Retinal pigment epithelial cell (primary cell): ENCODE data around the gene SIL1.
A peak's percentile ranks its signal among the peaks of the same experiment; 100 is the strongest.
"Not testable (repeated sequence)": the region's sequence is repeated elsewhere in the genome, so short reads cannot be mapped to it uniquely, and the experiment has no call there.

ENCODE experiments used
- DNase-seq: peaks from one replicate; pipeline ENCODE4 v3.0.0-alpha.2; 2010; ENCODE audit warnings: low read depth
- H3K4me3 ChIP-seq: 2 replicates; pipeline ENCODE4 v1.5.1; 2011; ENCODE audit warnings: mild to moderate bottlenecking, low read length, control low read depth, moderate library complexity
- TF ChIP-seq, protein P1 (sequence below): conservative IDR thresholded peaks from 2 replicates; pipeline ENCODE4 v1.5.1; 2011; ENCODE audit warnings: low read depth, low read length, control low read depth, inconsistent platforms

The SIL1 gene

GRCh38 chr5:138925090-138925635 is 273.0 kb downstream of the SIL1 start:
- TF ChIP-seq, protein P1, sequence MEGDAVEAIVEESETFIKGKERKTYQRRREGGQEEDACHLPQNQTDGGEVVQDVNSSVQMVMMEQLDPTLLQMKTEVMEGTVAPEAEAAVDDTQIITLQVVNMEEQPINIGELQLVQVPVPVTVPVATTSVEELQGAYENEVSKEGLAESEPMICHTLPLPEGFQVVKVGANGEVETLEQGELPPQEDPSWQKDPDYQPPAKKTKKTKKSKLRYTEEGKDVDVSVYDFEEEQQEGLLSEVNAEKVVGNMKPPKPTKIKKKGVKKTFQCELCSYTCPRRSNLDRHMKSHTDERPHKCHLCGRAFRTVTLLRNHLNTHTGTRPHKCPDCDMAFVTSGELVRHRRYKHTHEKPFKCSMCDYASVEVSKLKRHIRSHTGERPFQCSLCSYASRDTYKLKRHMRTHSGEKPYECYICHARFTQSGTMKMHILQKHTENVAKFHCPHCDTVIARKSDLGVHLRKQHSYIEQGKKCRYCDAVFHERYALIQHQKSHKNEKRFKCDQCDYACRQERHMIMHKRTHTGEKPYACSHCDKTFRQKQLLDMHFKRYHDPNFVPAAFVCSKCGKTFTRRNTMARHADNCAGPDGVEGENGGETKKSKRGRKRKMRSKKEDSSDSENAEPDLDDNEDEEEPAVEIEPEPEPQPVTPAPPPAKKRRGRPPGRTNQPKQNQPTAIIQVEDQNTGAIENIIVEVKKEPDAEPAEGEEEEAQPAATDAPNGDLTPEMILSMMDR = no peak
- no peak overlapping the region for H3K4me3 ChIP-seq
- no peak for DNase-seq

GRCh38 chr5:138922494-138922893 is 275.7 kb downstream of the SIL1 start:
- TF ChIP-seq, protein P1 = peak; percentile 2
- DNase-seq = no peak
- no peak overlapping the region for H3K4me3 ChIP-seq

DNA sequence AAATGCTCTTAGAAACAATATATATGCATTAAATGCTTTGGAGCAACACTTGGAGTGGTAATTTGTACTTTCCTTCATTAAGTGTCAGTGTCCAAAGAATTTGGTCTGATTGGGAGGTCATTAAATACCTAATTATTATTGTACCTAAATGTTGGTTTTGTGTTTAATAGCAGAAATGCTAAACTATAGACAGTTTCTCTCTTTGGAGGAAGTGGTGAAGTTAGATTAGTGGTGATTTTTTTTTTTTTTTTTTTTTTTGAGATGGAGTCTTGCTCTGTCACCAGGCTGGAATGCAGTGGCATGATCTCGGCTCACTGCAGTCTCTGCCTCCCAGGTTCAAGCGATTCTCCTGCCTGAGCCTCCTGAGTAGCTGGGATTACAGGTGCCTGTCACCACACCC is 276.8 kb downstream of the SIL1 start:
- not testable (repeated sequence) for DNase-seq, H3K4me3 ChIP-seq

- DNase-seq = no peak
- no peak overlapping the region for H3K4me3 ChIP-seq
- TF ChIP-seq, protein P1 = no peak
Measured at GRCh38 chr5:138920181-138920580, 278.0 kb downstream of the SIL1 start.

DNA sequence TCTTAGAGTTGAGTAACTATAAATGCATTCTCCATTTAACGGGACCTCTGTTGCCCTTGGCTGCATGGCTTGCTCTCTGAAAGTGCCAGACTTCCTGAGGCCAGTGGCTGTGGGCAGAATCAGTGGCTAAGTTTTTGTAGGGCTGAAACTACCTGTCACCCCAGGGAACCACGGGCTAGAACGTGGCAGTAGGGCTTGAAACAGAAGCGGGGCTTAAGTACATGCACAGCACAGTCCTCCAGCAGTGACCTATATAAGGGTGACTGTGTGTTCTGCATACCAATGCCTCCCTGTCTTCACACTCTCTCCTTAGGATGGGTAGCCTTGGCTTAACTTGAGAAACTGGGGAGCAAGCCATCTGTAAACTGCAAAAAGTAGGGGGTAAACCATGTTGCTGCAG is 279.5 kb downstream of the SIL1 start:
- no peak for DNase-seq
- TF ChIP-seq, protein P1 = no peak

GRCh38 chr5:138914338-138914737 is 283.8 kb downstream of the SIL1 start:
- TF ChIP-seq, protein P1 = no peak
- H3K4me3 ChIP-seq = no peak overlapping the region
- no peak for DNase-seq

More for the DNA sequence above, 279.5 kb downstream of the SIL1 start:
- no peak overlapping the region for H3K4me3 ChIP-seq

- TF ChIP-seq, protein P1 = no peak
- H3K4me3 ChIP-seq = no peak overlapping the region
- DNase-seq = no peak
Measured at GRCh38 chr5:138913773-138914172, 284.4 kb downstream of the SIL1 start.

GRCh38 chr5:138912093-138912492 is 286.1 kb downstream of the SIL1 start:
- TF ChIP-seq, protein P1 = no peak
- H3K4me3 ChIP-seq = no peak overlapping the region
- DNase-seq = no peak
